C4-2B (cell line): ENCODE results near the gene CKS1B.

Experiments
- H3K27ac ChIP-seq: fragments of 450-650 bp; 2 replicates; pipeline ENCODE4 v1.5.1; 2017
- ZFX ChIP-seq: fragments of 450-650 bp; IDR thresholded peaks from 2 replicates; pipeline ENCODE4 v1.6.1; 2017
- TF ChIP-seq, protein P1 (sequence below): fragments of 450-650 bp; conservative IDR thresholded peaks from 2 replicates; pipeline ENCODE4 v1.5.1; 2017; ENCODE audit warnings: mild to moderate bottlenecking

The CKS1B gene

GRCh38 chr1:154994269-154994587, 19.7 kb downstream of the CKS1B start:
- TF ChIP-seq, protein P1, sequence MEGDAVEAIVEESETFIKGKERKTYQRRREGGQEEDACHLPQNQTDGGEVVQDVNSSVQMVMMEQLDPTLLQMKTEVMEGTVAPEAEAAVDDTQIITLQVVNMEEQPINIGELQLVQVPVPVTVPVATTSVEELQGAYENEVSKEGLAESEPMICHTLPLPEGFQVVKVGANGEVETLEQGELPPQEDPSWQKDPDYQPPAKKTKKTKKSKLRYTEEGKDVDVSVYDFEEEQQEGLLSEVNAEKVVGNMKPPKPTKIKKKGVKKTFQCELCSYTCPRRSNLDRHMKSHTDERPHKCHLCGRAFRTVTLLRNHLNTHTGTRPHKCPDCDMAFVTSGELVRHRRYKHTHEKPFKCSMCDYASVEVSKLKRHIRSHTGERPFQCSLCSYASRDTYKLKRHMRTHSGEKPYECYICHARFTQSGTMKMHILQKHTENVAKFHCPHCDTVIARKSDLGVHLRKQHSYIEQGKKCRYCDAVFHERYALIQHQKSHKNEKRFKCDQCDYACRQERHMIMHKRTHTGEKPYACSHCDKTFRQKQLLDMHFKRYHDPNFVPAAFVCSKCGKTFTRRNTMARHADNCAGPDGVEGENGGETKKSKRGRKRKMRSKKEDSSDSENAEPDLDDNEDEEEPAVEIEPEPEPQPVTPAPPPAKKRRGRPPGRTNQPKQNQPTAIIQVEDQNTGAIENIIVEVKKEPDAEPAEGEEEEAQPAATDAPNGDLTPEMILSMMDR: no peak
- TF ChIP-seq ZFX: no peak
- no peak overlapping the region for H3K27ac ChIP-seq

GRCh38 chr1:154994591-154994990, 20.1 kb downstream of the CKS1B start:
- no peak overlapping the region for H3K27ac ChIP-seq
- TF ChIP-seq, protein P1: no peak
- TF ChIP-seq ZFX: no peak

- TF ChIP-seq, protein P1: peak; percentile 72
- peak overlapping the region; percentile 1; the same call in 1 of the 2 replicates for H3K27ac ChIP-seq
Observed at GRCh38 chr1:154995301-154995983, 21.0 kb downstream of the CKS1B start.

- peak overlapping the region; percentile 10 for H3K27ac ChIP-seq
- TF ChIP-seq, protein P1: no peak
- no peak for TF ChIP-seq ZFX
Observed at GRCh38 chr1:154996966-154997701, 22.7 kb downstream of the CKS1B start.

DNA sequence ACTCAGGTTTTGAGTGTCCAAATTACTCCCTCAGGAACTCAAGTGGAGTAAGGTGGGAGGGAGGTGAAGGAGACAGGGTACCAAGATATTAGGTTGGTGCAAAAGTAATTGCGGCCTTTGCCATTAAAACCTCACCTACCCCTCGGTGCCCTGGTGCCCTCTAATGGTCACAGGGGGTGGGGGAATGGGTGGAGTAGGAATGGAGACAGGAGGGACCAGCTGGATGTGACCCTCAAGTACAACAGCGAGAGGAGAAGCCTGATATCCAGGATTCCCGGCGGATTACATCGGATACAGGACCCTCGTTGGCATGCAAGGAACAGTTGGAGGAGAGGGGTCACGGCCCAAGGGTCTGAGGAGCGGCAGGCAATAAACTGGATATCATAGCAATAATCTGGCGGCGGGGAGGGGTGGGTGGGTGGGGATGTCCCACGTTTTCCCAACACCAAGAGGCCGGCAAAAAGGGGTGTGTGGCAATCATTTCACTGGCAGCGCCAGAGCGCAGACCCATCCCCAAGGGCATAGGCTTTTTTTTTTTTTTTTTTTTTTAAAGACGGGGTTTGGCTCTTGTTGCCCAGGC, 23.8 kb downstream of the CKS1B start:
- H3K27ac ChIP-seq: no peak overlapping the region; the same call in 1 of the 2 replicates
- TF ChIP-seq, protein P1: no peak
- no peak for TF ChIP-seq ZFX

DNA sequence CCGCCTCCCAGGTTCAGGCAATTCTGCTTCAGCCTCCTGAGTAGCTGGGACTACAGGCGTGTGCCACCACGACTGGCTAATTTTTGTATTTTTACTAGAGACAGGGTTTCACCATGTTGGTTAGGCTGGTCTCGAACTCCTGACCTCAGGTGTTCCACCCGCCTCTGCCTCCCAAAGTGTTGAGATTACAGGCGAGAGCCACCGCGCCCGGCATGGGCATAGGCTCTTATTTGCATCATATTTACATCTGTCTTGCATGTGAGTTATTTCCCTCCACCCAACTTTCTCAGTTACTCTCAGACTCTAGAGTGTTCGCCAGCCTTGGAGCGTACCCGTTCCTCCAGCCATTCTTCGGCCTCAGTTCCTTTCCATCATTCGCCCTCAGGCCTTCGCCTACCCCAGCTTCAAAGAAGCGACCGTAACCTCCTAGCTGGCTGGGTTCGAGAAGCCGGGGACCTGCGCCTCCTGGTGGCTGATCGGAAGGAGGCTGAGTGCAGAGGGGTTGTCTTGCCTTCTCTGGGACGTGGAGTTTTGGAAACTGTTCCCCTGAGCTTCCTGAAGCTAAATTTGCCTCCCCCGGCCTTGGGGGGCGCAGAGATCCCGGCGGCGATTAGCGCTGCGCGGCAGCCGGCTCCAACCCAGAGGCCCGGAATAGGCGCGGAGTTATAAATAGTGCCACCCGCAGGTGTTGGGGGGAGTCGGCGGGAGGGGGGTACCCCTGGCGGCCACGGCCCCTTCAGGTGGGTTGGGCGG, 24.5 kb downstream of the CKS1B start:
- TF ChIP-seq, protein P1: peak; percentile 82
- TF ChIP-seq ZFX: no peak
- H3K27ac ChIP-seq: peak overlapping the region; percentile 99
